Lower leg skin (tissue), 4 donors: ENCODE data around the gene CUTA. TPM values are rescaled to one million over a fixed set of nuclear protein-coding genes. Genes with fewer than 3 reads are reported as not detected.

Experiments used
- DNase-seq, 2 donors: peaks; one replicate each; pipeline ENCODE4 v3.0.0-alpha.2; 2019; ENCODE audit warnings: low spot score in 2 of 2
- H3K4me3 ChIP-seq: fragments of 200-600 bp; sonication (generic); 2 replicates; pipeline ENCODE4 v1.5.1; 2017; ENCODE audit warnings: mild to moderate bottlenecking, low read depth; ENCODE audit not compliant: poor library complexity, severe bottlenecking
- CTCF ChIP-seq, 3 donors: fragments of 450-650 bp; IDR thresholded peaks; one replicate each; pipeline ENCODE4 v1.5.1; 2016; ENCODE audit warnings: antibody characterized with exemption in 3 of 3, mild to moderate bottlenecking in 3 of 3, moderate library complexity in 2 of 3
- POLR2A ChIP-seq, 2 donors: fragments of 450-650 bp; IDR thresholded peaks; one replicate each; pipeline ENCODE4 v1.6.1; 2016 to 2017; ENCODE audit warnings: antibody characterized with exemption in 2 of 2, mild to moderate bottlenecking in 1 of 2, moderate library complexity in 1 of 2
- WGBS, 2 donors: methylation state at CpG; one replicate each; pipeline ENCODE4 v1.1.5; 2018; 5-methylcytosine and 5-hydroxymethylcytosine counted together
- intact Hi-C: fragments of 100-400 bp; cut with DNase I; formaldehyde crosslinking; loops from one replicate; pipeline ENCODE4 v1.15.0; 2023; ENCODE audit warnings: low total_unique reads
- total RNA-seq, 4 donors: library from RNA; depleted of rRNA; stranded (reverse); fragments of >200 nt; gene quantifications; one replicate each; pipeline ENCODE4 v1.1.0, GENCODE V29; 2016

CUTA gene
- total RNA-seq, 4 donors from 2014 or later: 96.5 to 162 (median 153) TPM

DNA sequence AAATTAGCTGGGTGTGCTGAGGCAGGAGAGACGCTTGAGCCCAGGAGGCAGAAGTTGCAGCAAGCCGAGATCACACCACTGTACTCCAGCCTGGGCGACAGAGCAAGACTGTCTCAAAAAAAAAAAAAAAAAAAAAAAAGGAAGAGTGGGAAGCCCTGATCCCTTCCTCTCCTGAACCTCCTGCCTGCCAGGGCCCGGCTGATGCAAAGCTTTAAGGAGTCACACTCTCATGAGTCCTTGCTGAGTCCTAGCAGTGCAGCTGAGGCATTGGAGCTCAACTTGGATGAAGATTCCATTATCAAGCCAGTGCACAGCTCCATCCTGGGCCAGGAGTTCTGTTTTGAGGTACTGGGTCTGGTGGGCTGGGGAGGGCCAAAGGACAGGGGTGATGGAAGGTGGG lies 17.1 kb upstream of the CUTA start:
- DNase-seq: no peak
- TF ChIP-seq CTCF (IDR thresholded peaks at IDR 0.05) (no peak), POLR2A (IDR thresholded peaks at IDR 0.05) (no peak)
- intact Hi-C loops: loop anchor here (10.0 kb wide), 1 partner anchor 130 kb away; no protein-coding TSS in a partner anchor
- WGBS, 2 donors: 98% methylated on average over 4 of the region's 4 CpGs
- H3K4me3 ChIP-seq: no peak overlapping the region

DNA sequence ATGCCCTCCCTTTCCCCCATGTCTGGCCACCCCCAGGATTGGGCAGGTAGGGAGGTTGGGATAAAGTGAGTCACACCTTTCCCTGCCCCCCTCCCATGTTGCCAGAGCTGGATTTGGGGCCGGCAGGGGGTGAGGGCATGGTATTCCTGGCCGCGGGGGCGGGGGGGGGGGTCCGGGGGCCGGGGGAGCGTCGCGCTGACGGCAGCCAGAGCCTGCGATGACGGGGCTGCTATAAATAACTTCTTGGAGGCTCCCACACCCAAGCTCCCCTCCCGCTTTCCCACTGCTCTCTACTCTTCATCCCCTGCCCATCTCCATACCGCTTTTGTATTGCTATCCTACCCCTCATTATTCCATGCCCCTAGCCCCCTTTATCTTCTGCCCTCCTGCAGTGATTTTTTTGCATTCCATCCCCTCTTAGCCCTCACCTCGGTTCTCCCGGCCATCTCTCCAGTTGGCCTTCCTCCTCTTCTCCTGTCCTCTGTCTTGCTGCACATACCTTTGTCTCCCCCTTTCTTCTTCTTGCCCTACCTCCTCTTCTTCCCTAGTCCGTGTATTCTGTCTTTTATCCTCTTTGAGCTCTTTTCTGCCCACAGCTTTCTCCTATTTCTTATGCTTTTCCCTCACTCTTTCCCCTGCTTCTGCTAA lies 15.8 kb upstream of the CUTA start:
- no peak for DNase-seq
- no peak overlapping the region for H3K4me3 ChIP-seq
- TF ChIP-seq CTCF (IDR thresholded peaks at IDR 0.05) (no peak), POLR2A (IDR thresholded peaks at IDR 0.05) (no peak)
- intact Hi-C loops: loop anchor here (10.0 kb wide), 1 partner anchor 131 kb away; no protein-coding TSS in a partner anchor
- 29 to 36% methylated on average over 14 to 16 of the region's 17 CpGs for WGBS, 2 donors

- no peak overlapping the region for H3K4me3 ChIP-seq
- TF ChIP-seq CTCF (IDR thresholded peaks at IDR 0.05): no peak
- no peak for TF ChIP-seq POLR2A (IDR thresholded peaks at IDR 0.05)
- DNase-seq: no peak
- 95 to 100% methylated on average over 1 of the region's 1 CpG for WGBS, 2 donors
- intact Hi-C loops: loop anchor here (10.0 kb wide), 1 partner anchor 132 kb away; no protein-coding TSS in a partner anchor
Measured at GRCh38 chr6:33433001-33433543, 15.2 kb upstream of the CUTA start.

GRCh38 chr6:33432546-33432945 lies 14.6 kb upstream of the CUTA start:
- TF ChIP-seq POLR2A (IDR thresholded peaks at IDR 0.05) (no peak), CTCF (IDR thresholded peaks at IDR 0.05) (no peak)
- WGBS, 2 donors: 79 to 86% methylated on average over 10 of the region's 10 CpGs
- intact Hi-C loops: loop anchor here (10.0 kb wide), 1 partner anchor 132 kb away; no protein-coding TSS in a partner anchor
- H3K4me3 ChIP-seq: no peak overlapping the region
- no peak for DNase-seq

GRCh38 chr6:33431880-33432541 lies 14.1 kb upstream of the CUTA start:
- 70 to 74% methylated on average over 12 of the region's 12 CpGs for WGBS, 2 donors
- TF ChIP-seq POLR2A (IDR thresholded peaks at IDR 0.05): no peak
- TF ChIP-seq CTCF (IDR thresholded peaks at IDR 0.05): no peak
- intact Hi-C loops: loop anchor here (10.0 kb wide), 1 partner anchor 133 kb away; no protein-coding TSS in a partner anchor
- no peak for DNase-seq
- no peak overlapping the region for H3K4me3 ChIP-seq
